ENCODE data around the gene ZNF283.
"Not testable (repeated sequence)": the region's sequence is repeated elsewhere in the genome, so short reads cannot be mapped to it uniquely, and the experiment has no call there.

- TF ChIP-seq CTCF (IDR thresholded peaks at IDR 0.05; ENCODE audit: low read depth, low read length, missing input control); YY1 (IDR thresholded peaks at IDR 0.05); EGR1 (IDR thresholded peaks at IDR 0.05; ENCODE audit: low read depth in 2 of 2); GABPA (IDR thresholded peaks at IDR 0.05 in 1 of 2, conservative IDR thresholded peaks at IDR 0.05 in 1 of 2): not testable (repeated sequence)
- TF ChIP-seq, protein P1, sequence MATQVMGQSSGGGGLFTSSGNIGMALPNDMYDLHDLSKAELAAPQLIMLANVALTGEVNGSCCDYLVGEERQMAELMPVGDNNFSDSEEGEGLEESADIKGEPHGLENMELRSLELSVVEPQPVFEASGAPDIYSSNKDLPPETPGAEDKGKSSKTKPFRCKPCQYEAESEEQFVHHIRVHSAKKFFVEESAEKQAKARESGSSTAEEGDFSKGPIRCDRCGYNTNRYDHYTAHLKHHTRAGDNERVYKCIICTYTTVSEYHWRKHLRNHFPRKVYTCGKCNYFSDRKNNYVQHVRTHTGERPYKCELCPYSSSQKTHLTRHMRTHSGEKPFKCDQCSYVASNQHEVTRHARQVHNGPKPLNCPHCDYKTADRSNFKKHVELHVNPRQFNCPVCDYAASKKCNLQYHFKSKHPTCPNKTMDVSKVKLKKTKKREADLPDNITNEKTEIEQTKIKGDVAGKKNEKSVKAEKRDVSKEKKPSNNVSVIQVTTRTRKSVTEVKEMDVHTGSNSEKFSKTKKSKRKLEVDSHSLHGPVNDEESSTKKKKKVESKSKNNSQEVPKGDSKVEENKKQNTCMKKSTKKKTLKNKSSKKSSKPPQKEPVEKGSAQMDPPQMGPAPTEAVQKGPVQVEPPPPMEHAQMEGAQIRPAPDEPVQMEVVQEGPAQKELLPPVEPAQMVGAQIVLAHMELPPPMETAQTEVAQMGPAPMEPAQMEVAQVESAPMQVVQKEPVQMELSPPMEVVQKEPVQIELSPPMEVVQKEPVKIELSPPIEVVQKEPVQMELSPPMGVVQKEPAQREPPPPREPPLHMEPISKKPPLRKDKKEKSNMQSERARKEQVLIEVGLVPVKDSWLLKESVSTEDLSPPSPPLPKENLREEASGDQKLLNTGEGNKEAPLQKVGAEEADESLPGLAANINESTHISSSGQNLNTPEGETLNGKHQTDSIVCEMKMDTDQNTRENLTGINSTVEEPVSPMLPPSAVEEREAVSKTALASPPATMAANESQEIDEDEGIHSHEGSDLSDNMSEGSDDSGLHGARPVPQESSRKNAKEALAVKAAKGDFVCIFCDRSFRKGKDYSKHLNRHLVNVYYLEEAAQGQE (IDR thresholded peaks at IDR 0.05) = not testable (repeated sequence)
Measured at GRCh38 chr19:43806401-43806800, 20.7 kb upstream of the ZNF283 start.
